Measurements from ENCODE around the gene GCNT2. TPM values are rescaled to one million over a fixed set of nuclear protein-coding genes. Genes with fewer than 3 reads are reported as not detected.
"Not testable (repeated sequence)": the region's sequence is repeated elsewhere in the genome, so short reads cannot be mapped to it uniquely, and the experiment has no call there.

GCNT2 gene
- total RNA-seq, 1 experiment from 2014 or later: 0.28 TPM

GRCh38 chr6:10514049-10514780 is 6.9 kb upstream of the GCNT2 start:
- ChIA-PET POLR2A (ENCODE audit: low non-redundant PET) (interaction anchor here (0.6 kb wide), 1 partner anchor 282 kb away, joined by 3 read pairs; no protein-coding TSS in a partner anchor), CTCF (no interaction called here)
- intact Hi-C loops (cut with micrococcal nuclease; ENCODE audit: unreplicated experiment): no loop called here
- Histone ChIP-seq H3K36me3 (ENCODE audit: insufficient read depth, low read length, poor library complexity, severe bottlenecking) (no peaks in the 10 kb centered on the region), H3K4me3 (ENCODE audit: low read depth, low read length, poor library complexity, severe bottlenecking) (no peak overlapping the region), H3K9me3 (ENCODE audit: low read depth, low read length, poor library complexity, severe bottlenecking) (no peaks in the 10 kb centered on the region), H3K4me1 (ENCODE audit: insufficient read depth, low read length, poor library complexity, severe bottlenecking) (peaks cover 3% of the 10 kb centered on the region), H3K27me3 (replicated peaks; ENCODE audit: insufficient read depth, low read depth, low read length, poor library complexity) (no peaks in the 10 kb centered on the region), H3K27ac (ENCODE audit: low read depth, low read length, poor library complexity, severe bottlenecking) (no peak overlapping the region)
- no peak for DNase-seq (ENCODE audit: low spot score)
- no peak for TF ChIP-seq CTCF (conservative IDR thresholded peaks at IDR 0.05; ENCODE audit: low read depth, low read length)
- TF ChIP-seq EZH2 (IDR thresholded peaks at IDR 0.05; ENCODE audit: borderline replicate concordance, low read depth, low read length, poor library complexity, severe bottlenecking): no peak
- no TSS peak for BruUV-seq (replicated peaks)

- BruUV-seq (replicated peaks): no TSS peak
- H3K27me3 ChIP-seq (replicated peaks; ENCODE audit: insufficient read depth, low read depth, low read length, poor library complexity): no peaks in the 10 kb centered on the region
- H3K27ac ChIP-seq (ENCODE audit: low read depth, low read length, poor library complexity, severe bottlenecking): no peak overlapping the region
- intact Hi-C loops (cut with micrococcal nuclease; ENCODE audit: unreplicated experiment): no loop called here
- no peak overlapping the region for H3K4me3 ChIP-seq (ENCODE audit: low read depth, low read length, poor library complexity, severe bottlenecking)
- H3K9me3 ChIP-seq (ENCODE audit: low read depth, low read length, poor library complexity, severe bottlenecking): no peaks in the 10 kb centered on the region
- H3K4me1 ChIP-seq (ENCODE audit: insufficient read depth, low read length, poor library complexity, severe bottlenecking): peaks cover 3% of the 10 kb centered on the region
- DNase-seq (ENCODE audit: low spot score): no peak
- TF ChIP-seq EZH2 (IDR thresholded peaks at IDR 0.05; ENCODE audit: borderline replicate concordance, low read depth, low read length, poor library complexity, severe bottlenecking) (no peak), CTCF (conservative IDR thresholded peaks at IDR 0.05; ENCODE audit: low read depth, low read length) (no peak)
- no peaks in the 10 kb centered on the region for H3K36me3 ChIP-seq (ENCODE audit: insufficient read depth, low read length, poor library complexity, severe bottlenecking)
- POLR2A ChIA-PET (ENCODE audit: low non-redundant PET): no interaction called here
- CTCF ChIA-PET: no interaction called here
Measured at GRCh38 chr6:10516953-10517352, 4.2 kb upstream of the GCNT2 start.

- CTCF ChIA-PET: no interaction called here
- Histone ChIP-seq H3K27me3 (replicated peaks; ENCODE audit: insufficient read depth, low read depth, low read length, poor library complexity) (no peaks in the 10 kb centered on the region), H3K36me3 (ENCODE audit: insufficient read depth, low read length, poor library complexity, severe bottlenecking) (no peaks in the 10 kb centered on the region), H3K9me3 (ENCODE audit: low read depth, low read length, poor library complexity, severe bottlenecking) (no peaks in the 10 kb centered on the region), H3K4me1 (ENCODE audit: insufficient read depth, low read length, poor library complexity, severe bottlenecking) (peaks cover 3% of the 10 kb centered on the region), H3K27ac (ENCODE audit: low read depth, low read length, poor library complexity, severe bottlenecking) (no peak overlapping the region), H3K4me3 (ENCODE audit: low read depth, low read length, poor library complexity, severe bottlenecking) (no peak overlapping the region)
- intact Hi-C loops (cut with micrococcal nuclease; ENCODE audit: unreplicated experiment): no loop called here
- peak; percentile 29 for DNase-seq (ENCODE audit: low spot score)
- TF ChIP-seq EZH2 (IDR thresholded peaks at IDR 0.05; ENCODE audit: borderline replicate concordance, low read depth, low read length, poor library complexity, severe bottlenecking) (no peak), CTCF (conservative IDR thresholded peaks at IDR 0.05; ENCODE audit: low read depth, low read length) (no peak)
- POLR2A ChIA-PET (ENCODE audit: low non-redundant PET): no interaction called here
- BruUV-seq (replicated peaks): no TSS peak
Measured at GRCh38 chr6:10518557-10519407, 2.4 kb upstream of the GCNT2 start.

GRCh38 chr6:10519408-10519697 is 1.8 kb upstream of the GCNT2 start:
- POLR2A ChIA-PET (ENCODE audit: low non-redundant PET); H3K9me3 ChIP-seq (ENCODE audit: low read depth, low read length, poor library complexity, severe bottlenecking); H3K36me3 ChIP-seq (ENCODE audit: insufficient read depth, low read length, poor library complexity, severe bottlenecking); H3K27me3 ChIP-seq (replicated peaks; ENCODE audit: insufficient read depth, low read depth, low read length, poor library complexity); CTCF ChIA-PET; H3K4me3 ChIP-seq (ENCODE audit: low read depth, low read length, poor library complexity, severe bottlenecking); H3K27ac ChIP-seq (ENCODE audit: low read depth, low read length, poor library complexity, severe bottlenecking); H3K4me1 ChIP-seq (ENCODE audit: insufficient read depth, low read length, poor library complexity, severe bottlenecking); DNase-seq (ENCODE audit: low spot score); BruUV-seq (replicated peaks); intact Hi-C loops (cut with micrococcal nuclease; ENCODE audit: unreplicated experiment): not testable (repeated sequence)
